GM19468 (cell line): Measurements from ENCODE around the gene DDX18.

Experiments
- ATAC-seq: cut with Tn5 transposase; IDR thresholded peaks from one replicate; pipeline ENCODE4 v1.9.1; 2021; ENCODE audit warnings: mild to moderate bottlenecking, moderate library complexity, moderate number of reproducible peaks; ENCODE audit not compliant: unreplicated experiment; ENCODE audit errors: extremely low read depth

The DDX18 gene

DNA sequence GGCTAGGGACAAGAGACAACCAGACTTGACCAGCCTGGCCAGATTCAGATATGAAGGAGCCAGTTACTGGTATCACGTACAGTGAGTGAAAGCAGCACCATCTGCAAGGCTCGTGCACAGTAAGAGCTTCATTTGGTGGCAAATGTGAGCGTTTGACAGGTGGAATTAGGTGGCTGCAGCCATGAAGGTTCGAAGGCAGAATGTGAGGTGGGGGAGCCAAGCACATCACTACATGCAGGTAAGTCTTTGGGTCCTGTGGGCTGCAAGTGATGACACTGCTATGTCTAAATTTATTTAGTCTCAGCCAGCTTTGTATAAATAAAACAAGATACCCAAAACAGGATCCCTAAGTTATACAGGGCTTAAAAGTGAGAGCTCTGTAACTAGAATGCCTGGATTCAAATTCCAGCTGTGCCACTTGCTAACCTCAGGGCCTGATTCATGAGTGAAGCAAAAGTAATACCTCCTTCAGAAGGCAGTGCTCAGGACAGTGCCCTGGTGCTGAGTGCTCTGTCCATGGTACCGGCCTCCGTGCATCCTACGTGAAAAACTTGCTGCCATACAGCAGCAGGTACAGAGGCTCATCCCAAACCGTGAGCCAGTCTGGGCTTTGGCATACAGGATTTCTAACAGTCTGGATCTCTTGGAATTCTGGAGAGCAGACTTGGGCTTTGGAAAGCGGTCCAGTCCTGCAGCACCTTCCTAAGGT is 18.6 kb downstream of the DDX18 start:
- ATAC-seq = no peak

- ATAC-seq = no peak
Measured at GRCh38 chr2:117833911-117834310, 19.4 kb downstream of the DDX18 start.

GRCh38 chr2:117834992-117835391 is 20.5 kb downstream of the DDX18 start:
- no peak for ATAC-seq

DNA sequence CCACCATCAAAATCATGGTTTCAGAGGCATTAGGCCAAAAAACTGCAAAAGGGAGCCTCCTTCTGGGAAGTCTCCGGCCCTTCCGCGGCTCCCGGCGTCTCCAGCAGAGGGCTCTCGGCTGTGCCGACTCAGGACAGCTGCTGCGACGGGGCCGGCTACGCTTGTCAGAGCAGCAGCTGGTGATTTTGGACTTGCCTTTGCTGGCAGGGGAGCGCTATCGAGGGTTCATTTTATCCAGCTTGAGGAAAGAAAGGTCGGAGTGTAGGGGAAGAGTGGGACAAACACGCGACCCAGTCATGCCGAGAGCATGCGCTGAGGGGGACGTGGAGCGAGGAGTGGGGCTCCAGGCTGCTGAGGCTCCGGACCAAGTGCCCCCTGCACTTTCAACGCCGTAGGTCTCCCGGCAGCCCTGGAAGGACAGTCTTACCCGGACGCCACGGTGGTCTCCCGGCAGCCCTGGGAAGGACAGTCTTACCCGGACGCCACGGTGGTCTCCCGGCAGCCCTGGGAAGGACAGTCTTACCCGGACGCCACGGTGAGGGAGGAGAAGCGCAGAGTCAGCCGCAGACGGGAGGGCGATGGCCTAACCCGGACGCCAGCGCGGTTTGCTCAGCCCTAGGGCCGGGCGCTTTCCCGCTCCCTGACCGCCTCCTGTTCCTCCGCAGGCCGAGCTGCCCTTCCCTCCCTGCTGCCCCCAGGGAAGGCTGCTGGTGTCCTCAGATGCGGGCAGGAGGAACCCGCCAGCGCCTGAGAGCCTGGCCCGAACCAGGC is 21.7 kb downstream of the DDX18 start:
- peak; percentile 82 for ATAC-seq

DNA sequence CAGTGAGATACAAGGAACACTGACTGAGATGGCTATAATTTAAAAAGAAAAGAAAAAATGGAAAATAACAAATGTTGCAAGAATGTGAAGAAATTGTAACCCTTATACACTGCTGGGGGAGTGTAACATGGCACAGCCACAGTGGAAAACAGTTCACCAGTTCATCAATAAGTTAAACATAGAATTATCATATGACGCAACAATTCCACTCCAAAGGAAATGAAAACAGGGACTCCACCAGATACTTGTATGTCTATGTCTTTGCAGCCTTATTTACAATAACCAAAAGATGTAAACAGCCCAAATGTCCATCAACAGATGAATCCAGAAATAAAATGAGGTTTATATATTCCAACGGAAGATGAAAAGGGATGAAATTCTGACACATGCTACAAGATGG is 30.8 kb downstream of the DDX18 start:
- no peak for ATAC-seq

GRCh38 chr2:117850015-117850414 is 35.5 kb downstream of the DDX18 start:
- no peak for ATAC-seq

GRCh38 chr2:117850461-117850860 is 36.0 kb downstream of the DDX18 start:
- ATAC-seq = no peak

DNA sequence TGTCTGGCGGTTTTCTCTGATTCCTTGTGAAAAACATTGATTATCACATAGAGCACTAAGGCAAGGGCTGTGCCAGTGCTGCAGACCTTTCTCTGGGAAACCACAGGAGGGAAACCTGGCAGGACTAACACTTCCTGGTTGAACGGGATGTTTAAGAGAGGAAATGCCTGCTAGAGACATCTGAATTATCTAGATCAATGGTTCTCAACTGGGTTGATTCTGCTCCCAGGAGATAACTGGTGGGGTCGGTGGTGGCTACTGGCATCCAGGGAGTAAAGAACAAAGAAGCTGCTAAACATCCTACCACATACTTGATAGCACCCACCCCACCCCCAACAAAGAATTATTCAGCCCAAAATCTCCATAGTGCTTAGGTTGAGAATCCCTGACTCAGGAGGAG is 37.5 kb downstream of the DDX18 start:
- no peak for ATAC-seq

DNA sequence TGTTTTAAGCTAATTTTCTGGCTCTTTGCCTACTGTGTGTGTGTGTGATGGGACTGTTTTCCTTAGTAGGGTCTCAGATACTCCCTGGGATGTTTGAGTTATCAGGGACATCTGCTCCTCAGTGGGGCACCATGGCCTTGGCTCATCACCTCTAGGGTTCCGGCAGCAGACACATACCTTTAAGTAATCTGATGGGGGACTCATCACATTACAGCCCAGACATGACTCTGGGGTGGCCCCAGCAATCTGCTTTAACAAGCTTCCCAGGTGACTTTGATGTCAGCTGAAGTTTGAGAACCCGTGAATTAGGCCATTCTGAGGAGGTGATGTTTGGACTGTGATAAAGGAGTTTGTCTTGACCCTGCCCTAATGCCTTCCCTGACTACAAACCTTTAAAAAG is 38.8 kb downstream of the DDX18 start:
- no peak for ATAC-seq

GRCh38 chr2:117853873-117854272 is 39.4 kb downstream of the DDX18 start:
- no peak for ATAC-seq

- no peak for ATAC-seq
Measured at GRCh38 chr2:117854610-117855009, 40.1 kb downstream of the DDX18 start.

DNA sequence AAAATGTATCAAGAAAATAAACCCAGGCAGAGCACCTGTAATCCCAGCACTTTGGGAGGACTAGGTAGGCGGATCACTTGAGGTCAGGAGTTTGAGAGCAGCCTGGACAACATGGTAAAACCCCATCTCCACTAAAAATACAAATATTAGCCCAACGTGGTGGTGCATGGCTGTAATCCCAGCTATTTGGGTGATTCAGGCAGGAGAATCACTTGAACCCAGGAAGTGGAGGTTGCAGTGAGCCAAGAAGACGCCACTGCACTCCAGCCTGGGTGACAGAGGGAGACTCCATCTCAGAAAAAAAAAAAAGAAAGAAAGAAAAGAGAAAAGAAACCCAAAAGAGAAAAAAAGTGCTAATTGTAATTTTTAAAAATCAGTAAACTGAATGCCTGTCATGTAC is 41.4 kb downstream of the DDX18 start:
- no peak for ATAC-seq

DNA sequence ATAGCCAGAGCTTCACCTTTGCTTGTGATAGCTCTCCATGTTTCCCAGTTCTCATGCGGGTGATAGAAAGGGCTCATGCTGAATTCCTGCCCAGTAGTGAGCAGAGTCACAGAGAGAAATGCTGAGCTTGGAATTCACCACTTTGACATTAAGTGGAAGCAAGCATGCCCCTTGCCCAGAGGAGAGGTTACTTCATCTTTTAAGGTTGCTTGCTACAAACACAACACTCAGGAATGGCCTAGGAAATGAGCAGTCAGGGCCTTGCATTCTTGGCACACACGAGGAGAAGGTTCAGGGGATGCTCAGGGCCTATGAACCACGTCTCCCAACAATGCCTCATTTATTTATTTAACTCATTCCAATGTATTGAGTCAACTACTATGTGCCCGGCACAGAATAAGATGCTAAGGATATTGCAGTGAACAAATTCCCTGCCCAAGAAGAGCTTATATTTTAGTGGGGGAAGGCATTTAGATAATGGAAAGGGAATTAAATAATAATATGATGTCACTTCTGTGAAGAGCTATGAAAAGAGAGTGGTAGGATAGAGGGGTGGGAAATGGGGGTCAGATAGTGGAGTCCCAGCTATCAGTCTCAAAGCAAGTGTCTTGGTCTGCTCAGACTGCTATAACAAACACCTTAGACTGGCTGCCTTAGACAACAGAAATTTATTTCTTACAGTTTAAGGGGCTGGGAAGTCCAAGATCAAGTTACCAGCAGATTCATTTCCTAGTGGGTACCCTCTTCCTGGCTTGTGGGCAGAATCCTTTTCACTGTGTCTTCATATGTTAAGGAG is 42.1 kb downstream of the DDX18 start:
- no peak for ATAC-seq

- ATAC-seq = no peak
Measured at GRCh38 chr2:117858336-117858735, 43.8 kb downstream of the DDX18 start.

DNA sequence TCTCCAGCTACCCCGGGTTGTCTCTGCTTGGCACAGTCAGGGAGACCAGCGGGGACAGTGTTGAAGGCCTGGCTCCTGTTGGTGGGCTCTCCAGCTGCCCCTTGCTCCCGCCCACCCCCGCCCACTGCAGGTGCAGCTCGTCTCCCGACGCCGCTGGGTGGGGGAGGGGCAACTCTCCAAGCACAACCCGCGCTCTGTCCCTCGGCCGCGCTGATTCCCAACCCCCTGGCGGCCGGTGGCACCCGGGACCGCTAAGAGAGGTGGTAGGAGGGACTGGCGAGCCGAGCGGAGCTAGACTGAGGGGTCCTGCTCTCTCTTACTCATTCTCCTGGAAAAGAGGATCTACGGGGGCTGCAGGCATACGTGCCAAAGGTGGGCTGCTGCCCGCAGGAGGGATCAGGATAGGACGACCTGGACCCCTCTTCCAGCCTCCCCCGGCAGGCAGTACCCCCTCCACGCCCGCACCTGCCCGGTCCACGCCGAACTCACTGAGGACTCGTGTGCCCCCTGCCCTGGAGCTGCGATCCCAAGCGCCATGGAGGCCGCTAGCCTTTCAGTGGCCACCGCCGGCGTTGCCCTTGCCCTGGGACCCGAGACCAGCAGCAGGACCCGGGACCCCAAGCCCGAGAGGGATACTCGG is 44.5 kb downstream of the DDX18 start:
- no peak for ATAC-seq

GRCh38 chr2:117859532-117859911 is 45.0 kb downstream of the DDX18 start:
- no peak for ATAC-seq

- ATAC-seq = no peak
Measured at GRCh38 chr2:117859924-117860647, 45.6 kb downstream of the DDX18 start.

DNA sequence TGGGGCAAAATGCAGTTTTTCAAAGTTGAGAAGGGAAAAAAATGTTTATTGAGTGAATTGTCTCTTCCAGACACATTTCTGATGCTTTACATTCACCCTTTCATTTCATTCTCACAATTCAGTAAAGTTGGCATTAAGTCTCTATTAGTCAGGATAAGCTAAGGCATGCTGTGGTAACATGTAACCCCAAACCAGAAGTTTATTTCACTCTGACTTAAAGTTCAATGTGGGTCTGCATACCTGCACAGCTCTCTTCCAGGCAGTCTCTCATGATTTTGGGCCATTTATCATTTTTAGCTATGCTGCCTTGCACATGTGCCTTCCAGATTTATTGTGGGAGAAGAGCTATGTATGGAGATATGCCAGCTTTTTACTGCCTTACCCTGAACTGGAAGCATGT is 48.0 kb downstream of the DDX18 start:
- no peak for ATAC-seq

GRCh38 chr2:117875786-117876185 is 61.3 kb downstream of the DDX18 start:
- ATAC-seq = no peak

- ATAC-seq = no peak
Measured at GRCh38 chr2:117879003-117879402, 64.5 kb downstream of the DDX18 start.
